Left lung (tissue), 10 donors: ENCODE measurements around the gene SOHLH2. TPM values are rescaled to one million over a fixed set of nuclear protein-coding genes. Genes with fewer than 3 reads are reported as not detected.
A peak's percentile ranks its signal among the peaks of the same experiment; 100 is the strongest.

ENCODE experiments used
- ATAC-seq: fragments of 200-7000 bp; cut with Tn5 transposase; one replicate; pipeline ENCODE4 v1.9.1; 2020; ENCODE audit warnings: moderate library complexity
- DNase-seq, 4 donors: peaks; one replicate each; pipeline ENCODE4 v3.0.0-alpha.2; 2013 to 2020
- H3K27ac ChIP-seq, 2 donors: fragments of 200-600 bp; sonication (generic) in 1 of 2; one replicate each; pipeline versions ENCODE4 v1.5.0 to v1.8.0; 2020 to 2021
- H3K27me3 ChIP-seq, 2 donors: fragments of 200-600 bp; sonication (generic) in 1 of 2; one replicate each; pipeline versions ENCODE4 v1.5.0 to v1.8.0; 2020 to 2021
- H3K36me3 ChIP-seq, 2 donors: fragments of 200-600 bp; sonication (generic) in 1 of 2; one replicate each; pipeline versions ENCODE4 v1.5.0 to v1.8.0; 2020 to 2021
- H3K4me1 ChIP-seq, 2 donors: fragments of 200-600 bp; one replicate each; pipeline ENCODE4 v1.8.0; 2021
- H3K4me3 ChIP-seq, 2 donors: fragments of 200-600 bp; sonication (generic) in 1 of 2; one replicate each; pipeline versions ENCODE4 v1.5.0 to v1.8.0; 2020 to 2021; ENCODE audit warnings: mild to moderate bottlenecking in 1 of 2
- H3K9me3 ChIP-seq, 2 donors: fragments of 200-600 bp; sonication (generic) in 1 of 2; one replicate each; pipeline versions ENCODE4 v1.5.0 to v1.8.0; 2020 to 2021
- CTCF ChIP-seq, 2 donors: fragments of 200-600 bp; sonication (generic) in 1 of 2; IDR thresholded peaks; one replicate each; pipeline versions ENCODE4 v1.5.0 to v1.8.0; 2021; ENCODE audit warnings: antibody characterized with exemption in 2 of 2
- intact Hi-C, 2 donors: fragments of 100-400 bp; cut with DNase I; formaldehyde crosslinking; loops; one replicate each; pipeline versions ENCODE4 v1.11.2 to v1.14.2; 2022
- polyA plus RNA-seq, 6 donors: library from polyadenylated mRNA; unstranded; fragments of 120-200 nt; gene quantifications; one replicate each; pipeline ENCODE4 v1.2.1, GENCODE V29; 2013; ENCODE audit not compliant: insufficient read length in 6 of 6
- total RNA-seq, 2 donors: library from RNA; stranded (reverse); fragmentation: NEBNext Ultra II Directional; extraction: Animal tissue kit (Norgen Biotek cat#: 25700); gene quantifications; one replicate each; pipeline ENCODE4 v1.2.1, GENCODE V29; 2021
- donor health status: DM: no; HTN: yes; CAD: no.
- donor health status: DM: no; HTN: no; CAD: no.

Gene SOHLH2
- total and polyA plus RNA-seq, 8 donors: 0.29 to 4.8 (median 2.0) TPM; not detected in 1

DNA sequence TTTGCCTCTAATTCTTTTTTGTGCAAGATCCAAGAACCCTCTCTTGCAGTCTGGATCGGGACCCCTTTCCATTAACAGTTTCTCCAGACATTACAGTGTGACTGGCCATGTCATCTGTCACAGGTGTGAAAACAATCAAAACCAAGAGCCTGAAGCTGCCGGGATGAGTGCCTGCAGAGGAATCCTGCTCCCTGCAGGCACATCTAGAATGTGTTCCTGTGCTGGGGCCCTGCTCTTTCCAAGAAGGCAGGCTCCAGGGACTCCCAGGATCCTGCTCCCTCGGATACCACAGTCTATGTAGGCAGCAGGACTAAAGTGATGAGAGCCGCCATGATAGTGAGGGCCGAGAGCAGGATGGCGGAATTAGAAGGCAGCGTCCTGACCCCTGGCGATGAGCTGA lies 44.5 kb upstream of the SOHLH2 start:
- H3K4me1 ChIP-seq: no peaks in the 10 kb centered on the region
- H3K36me3 ChIP-seq: no peaks in the 10 kb centered on the region
- H3K27me3 ChIP-seq: no peaks in the 10 kb centered on the region
- ATAC-seq: no peak
- no peak for DNase-seq
- no peak for TF ChIP-seq CTCF (IDR thresholded peaks at IDR 0.05)
- H3K9me3 ChIP-seq: no peaks in the 10 kb centered on the region
- no peak overlapping the region for H3K27ac ChIP-seq
- no peak overlapping the region for H3K4me3 ChIP-seq
- intact Hi-C loops: no loop called here

- H3K36me3 ChIP-seq: no peaks in the 10 kb centered on the region
Measured at GRCh38 chr13:36251526-36251925, 37.2 kb upstream of the SOHLH2 start.

GRCh38 chr13:36251017-36251416 lies 36.7 kb upstream of the SOHLH2 start:
- TF ChIP-seq CTCF (IDR thresholded peaks at IDR 0.05): no peak
- no peak overlapping the region for H3K4me3 ChIP-seq
- H3K27ac ChIP-seq: no peak overlapping the region
- H3K36me3 ChIP-seq: no peaks in the 10 kb centered on the region
- no peaks in the 10 kb centered on the region for H3K27me3 ChIP-seq
- intact Hi-C loops: no loop called here
- DNase-seq (no peak), ATAC-seq (no peak)
- H3K4me1 ChIP-seq: no peaks in the 10 kb centered on the region
- H3K9me3 ChIP-seq: no peaks in the 10 kb centered on the region

More at GRCh38 chr13:36251526-36251925, 37.2 kb upstream of the SOHLH2 start:
- DNase-seq (no peak), ATAC-seq (peak; percentile 21)
- H3K27me3 ChIP-seq: no peaks in the 10 kb centered on the region
- no peaks in the 10 kb centered on the region for H3K9me3 ChIP-seq
- intact Hi-C loops: no loop called here
- H3K4me3 ChIP-seq: no peak overlapping the region
- no peaks in the 10 kb centered on the region for H3K4me1 ChIP-seq
- H3K27ac ChIP-seq: no peak overlapping the region
- TF ChIP-seq CTCF (IDR thresholded peaks at IDR 0.05): no peak

DNA sequence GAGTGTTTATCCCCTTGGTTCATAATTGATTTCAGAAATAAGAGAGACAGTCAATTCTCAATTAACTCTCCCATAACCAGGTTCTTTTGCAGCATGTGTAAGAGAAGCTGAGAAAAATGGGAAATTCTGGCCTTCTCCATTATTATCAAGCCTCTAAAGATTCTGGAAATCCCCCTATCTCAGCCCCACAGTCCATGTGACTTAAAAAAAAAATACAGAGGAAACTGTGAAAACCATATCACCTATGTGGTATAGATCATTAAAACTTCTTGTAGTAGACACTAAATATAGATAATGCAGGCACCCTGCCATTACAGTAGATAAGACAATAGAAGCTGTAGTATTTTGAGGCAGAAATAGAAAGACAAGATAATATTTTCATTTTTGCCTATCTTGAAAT lies 34.3 kb upstream of the SOHLH2 start:
- no peaks in the 10 kb centered on the region for H3K9me3 ChIP-seq
- intact Hi-C loops: no loop called here
- TF ChIP-seq CTCF (IDR thresholded peaks at IDR 0.05): no peak
- no peaks in the 10 kb centered on the region for H3K36me3 ChIP-seq
- H3K27me3 ChIP-seq: no peaks in the 10 kb centered on the region
- H3K27ac ChIP-seq: no peak overlapping the region
- H3K4me3 ChIP-seq: no peak overlapping the region
- no peaks in the 10 kb centered on the region for H3K4me1 ChIP-seq
- no peak for ATAC-seq
- DNase-seq: no peak

DNA sequence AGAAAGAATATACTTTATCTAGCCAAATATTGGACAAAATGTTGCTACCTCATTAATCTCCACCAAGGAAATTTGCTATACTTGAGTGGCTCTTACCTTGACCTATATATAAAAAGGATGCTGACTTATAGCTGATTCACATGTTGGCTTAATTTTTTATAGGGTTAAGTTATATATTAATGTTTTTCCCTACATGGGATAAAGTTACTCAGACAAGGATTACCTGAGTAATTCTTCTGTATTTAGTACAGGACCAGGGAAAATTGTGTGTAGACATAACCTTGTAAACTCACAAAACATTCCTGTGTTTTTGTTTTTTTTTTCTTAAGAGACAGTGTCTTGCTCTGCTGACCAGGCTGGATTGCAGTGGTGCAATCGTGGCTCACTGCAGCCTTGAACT lies 30.6 kb upstream of the SOHLH2 start:
- H3K4me3 ChIP-seq: no peak overlapping the region
- H3K9me3 ChIP-seq: no peaks in the 10 kb centered on the region
- TF ChIP-seq CTCF (IDR thresholded peaks at IDR 0.05): no peak
- DNase-seq (no peak), ATAC-seq (no peak)
- H3K4me1 ChIP-seq: no peaks in the 10 kb centered on the region
- H3K36me3 ChIP-seq: no peaks in the 10 kb centered on the region
- H3K27me3 ChIP-seq: no peaks in the 10 kb centered on the region
- no peak overlapping the region for H3K27ac ChIP-seq
- intact Hi-C loops: no loop called here
